Measurements from ENCODE around the gene CORO1C. TPM values are rescaled to one million over a fixed set of nuclear protein-coding genes. Genes with fewer than 3 reads are reported as not detected.

The CORO1C gene
- total RNA-seq, 4 donors from 2014 or later = 24.7 to 47.6 (median 30.9) TPM

- Histone ChIP-seq H3K4me3 (no peak overlapping the region), H3K4me1 (no peaks in the 10 kb centered on the region), H3K9me3 (no peaks in the 10 kb centered on the region), H3K36me3 (no peaks in the 10 kb centered on the region), H3K27ac (no peak overlapping the region), H3K27me3 (no peaks in the 10 kb centered on the region)
- in situ Hi-C loops (cut with MboI; ENCODE audit: low sequenced_read_pairs in 4 of 4) (no loop called here), intact Hi-C loops (cut with DNase I; ENCODE audit: low total_unique reads) (no loop called here)
- ATAC-seq (no peak), DNase-seq (no peak)
- TF ChIP-seq CTCF (IDR thresholded peaks at IDR 0.05 in 4 of 5, conservative IDR thresholded peaks at IDR 0.05 in 1 of 5) (no peak), POLR2A (IDR thresholded peaks at IDR 0.05) (no peak)
These were observed 120.3 kb downstream of the CORO1C start for GRCh38 chr12:108610856-108611605.

- H3K27me3 ChIP-seq = no peaks in the 10 kb centered on the region
- no peaks in the 10 kb centered on the region for H3K4me1 ChIP-seq
- ATAC-seq = no peak
- in situ Hi-C loops (cut with MboI; ENCODE audit: low sequenced_read_pairs in 4 of 4) (no loop called here), intact Hi-C loops (cut with DNase I; ENCODE audit: low total_unique reads) (no loop called here)
- H3K9me3 ChIP-seq = no peaks in the 10 kb centered on the region
- no peak overlapping the region for H3K27ac ChIP-seq
- TF ChIP-seq CTCF (IDR thresholded peaks at IDR 0.05 in 4 of 5, conservative IDR thresholded peaks at IDR 0.05 in 1 of 5) = no peak
- no peak for DNase-seq
- H3K36me3 ChIP-seq = no peaks in the 10 kb centered on the region
- no peak overlapping the region for H3K4me3 ChIP-seq
These were observed 120.9 kb downstream of the CORO1C start for GRCh38 chr12:108610336-108610815.

GRCh38 chr12:108609537-108610335 lies 121.6 kb downstream of the CORO1C start:
- ATAC-seq (peak; percentile 18 to 49), DNase-seq (peak; percentile 26 to 45)
- no peak overlapping the region for H3K4me3 ChIP-seq
- H3K27me3 ChIP-seq = no peaks in the 10 kb centered on the region
- H3K4me1 ChIP-seq = no peaks in the 10 kb centered on the region
- TF ChIP-seq CTCF (IDR thresholded peaks at IDR 0.05 in 4 of 5, conservative IDR thresholded peaks at IDR 0.05 in 1 of 5) (no peak), POLR2A (IDR thresholded peaks at IDR 0.05) (no peak)
- in situ Hi-C loops (cut with MboI; ENCODE audit: low sequenced_read_pairs in 4 of 4) (no loop called here), intact Hi-C loops (cut with DNase I; ENCODE audit: low total_unique reads) (no loop called here)
- H3K27ac ChIP-seq = no peak overlapping the region
- H3K9me3 ChIP-seq = no peaks in the 10 kb centered on the region
- no peaks in the 10 kb centered on the region for H3K36me3 ChIP-seq

GRCh38 chr12:108608616-108609015 lies 122.7 kb downstream of the CORO1C start:
- no peak for ATAC-seq
- no peak for DNase-seq
- Histone ChIP-seq H3K27me3 (no peaks in the 10 kb centered on the region), H3K4me1 (no peaks in the 10 kb centered on the region), H3K36me3 (no peaks in the 10 kb centered on the region), H3K4me3 (no peak overlapping the region), H3K27ac (no peak overlapping the region), H3K9me3 (no peaks in the 10 kb centered on the region)
- in situ Hi-C loops (cut with MboI; ENCODE audit: low sequenced_read_pairs in 4 of 4) (no loop called here), intact Hi-C loops (cut with DNase I; ENCODE audit: low total_unique reads) (no loop called here)
- TF ChIP-seq POLR2A (IDR thresholded peaks at IDR 0.05) (no peak), CTCF (IDR thresholded peaks at IDR 0.05 in 4 of 5, conservative IDR thresholded peaks at IDR 0.05 in 1 of 5) (no peak)
